Fibroblast of villous mesenchyme (primary cell): Measurements from ENCODE around the gene GRHL1. TPM values are rescaled to one million over a fixed set of nuclear protein-coding genes. Genes with fewer than 3 reads are reported as not detected.
A peak's percentile ranks its signal among the peaks of the same experiment; 100 is the strongest.

ENCODE experiments used
- DNase-seq: peaks from one replicate; pipeline ENCODE4 v3.0.0-alpha.2; 2010; ENCODE audit warnings: low read depth
- H3K4me3 ChIP-seq: 2 replicates; pipeline ENCODE4 v1.5.1; 2011; ENCODE audit warnings: low read depth, mild to moderate bottlenecking, low read length
- total RNA-seq: library from RNA; depleted of rRNA; stranded (reverse); fragments of >200 nt; gene quantifications from 2 replicates; pipeline ENCODE4 v1.2.3, GENCODE V29; 2012
- TF ChIP-seq, protein P1 (sequence below): IDR thresholded peaks from 2 replicates; pipeline ENCODE4 v1.5.1; 2012; ENCODE audit warnings: low read depth, mild to moderate bottlenecking, low read length; ENCODE audit not compliant: insufficient read depth

GRHL1 gene
- total RNA-seq, 1 donor = 1.7 TPM

GRCh38 chr2:9991221-9991620 is 39.7 kb downstream of the GRHL1 start:
- H3K4me3 ChIP-seq = no peak overlapping the region
- DNase-seq = no peak
- TF ChIP-seq, protein P1, sequence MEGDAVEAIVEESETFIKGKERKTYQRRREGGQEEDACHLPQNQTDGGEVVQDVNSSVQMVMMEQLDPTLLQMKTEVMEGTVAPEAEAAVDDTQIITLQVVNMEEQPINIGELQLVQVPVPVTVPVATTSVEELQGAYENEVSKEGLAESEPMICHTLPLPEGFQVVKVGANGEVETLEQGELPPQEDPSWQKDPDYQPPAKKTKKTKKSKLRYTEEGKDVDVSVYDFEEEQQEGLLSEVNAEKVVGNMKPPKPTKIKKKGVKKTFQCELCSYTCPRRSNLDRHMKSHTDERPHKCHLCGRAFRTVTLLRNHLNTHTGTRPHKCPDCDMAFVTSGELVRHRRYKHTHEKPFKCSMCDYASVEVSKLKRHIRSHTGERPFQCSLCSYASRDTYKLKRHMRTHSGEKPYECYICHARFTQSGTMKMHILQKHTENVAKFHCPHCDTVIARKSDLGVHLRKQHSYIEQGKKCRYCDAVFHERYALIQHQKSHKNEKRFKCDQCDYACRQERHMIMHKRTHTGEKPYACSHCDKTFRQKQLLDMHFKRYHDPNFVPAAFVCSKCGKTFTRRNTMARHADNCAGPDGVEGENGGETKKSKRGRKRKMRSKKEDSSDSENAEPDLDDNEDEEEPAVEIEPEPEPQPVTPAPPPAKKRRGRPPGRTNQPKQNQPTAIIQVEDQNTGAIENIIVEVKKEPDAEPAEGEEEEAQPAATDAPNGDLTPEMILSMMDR = no peak

DNA sequence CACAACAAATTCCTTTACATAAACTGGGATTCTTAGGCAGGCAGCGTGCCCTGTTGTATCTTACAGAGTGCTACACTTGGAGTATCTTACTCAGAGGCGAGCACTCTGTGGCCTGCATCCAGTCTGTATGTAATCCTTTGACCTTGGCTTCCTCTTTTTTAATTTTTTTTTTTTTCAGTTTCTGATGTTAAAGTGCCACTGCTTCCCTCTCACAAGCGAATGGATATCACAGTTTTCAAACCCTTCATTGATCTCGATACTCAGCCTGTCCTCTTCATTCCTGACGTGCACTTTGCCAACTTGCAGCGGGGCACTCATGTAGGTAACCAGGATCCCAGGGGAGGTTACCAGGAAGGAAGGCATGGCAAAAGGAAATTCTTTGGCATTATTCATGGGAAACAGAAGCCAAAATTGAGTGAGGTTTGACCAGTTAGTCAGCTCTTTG is 40.4 kb downstream of the GRHL1 start:
- DNase-seq = no peak
- TF ChIP-seq, protein P1 = no peak
- no peak overlapping the region for H3K4me3 ChIP-seq

- H3K4me3 ChIP-seq = no peak overlapping the region
- no peak for DNase-seq
- TF ChIP-seq, protein P1 = no peak
Measured at GRCh38 chr2:9992427-9993187, 41.1 kb downstream of the GRHL1 start.

GRCh38 chr2:9993488-9994165 is 42.1 kb downstream of the GRHL1 start:
- peak; percentile 54 for DNase-seq
- no peak overlapping the region for H3K4me3 ChIP-seq
- TF ChIP-seq, protein P1 = peak; percentile 13

DNA sequence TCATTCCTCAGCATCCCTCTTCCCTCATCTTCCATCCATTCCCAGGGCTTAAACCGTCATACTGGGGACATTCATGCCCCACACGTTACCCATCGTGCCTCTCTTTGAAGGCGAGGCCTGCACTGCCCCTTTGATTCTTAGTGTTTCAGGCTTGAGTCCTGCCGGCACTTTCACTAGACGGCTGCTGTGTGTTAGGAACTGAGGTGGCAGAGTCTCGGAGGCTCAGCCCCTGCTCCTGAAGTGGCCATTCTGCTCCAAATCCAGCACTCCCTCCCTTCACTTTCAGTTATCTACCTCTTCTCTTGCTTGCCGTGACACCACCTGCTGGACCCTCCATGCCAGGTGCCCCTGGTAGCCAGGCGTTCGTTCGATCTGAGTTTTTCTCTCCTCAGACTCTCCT is 43.0 kb downstream of the GRHL1 start:
- TF ChIP-seq, protein P1 = no peak
- no peak overlapping the region for H3K4me3 ChIP-seq
- no peak for DNase-seq

- DNase-seq = no peak
- no peak overlapping the region for H3K4me3 ChIP-seq
- TF ChIP-seq, protein P1 = no peak
Measured at GRCh38 chr2:9995059-9995458, 43.6 kb downstream of the GRHL1 start.
